ENCODE results near the gene LUZP2.

Gene LUZP2

GRCh38 chr11:24723231-24723630 is 226.4 kb downstream of the LUZP2 start:
- TF ChIP-seq Cebpa-rat (IDR thresholded peaks at IDR 0.05), result no peak
- H3K9me3 ChIP-seq (replicated peaks in 1 of 11), result peaks cover 0 to 4% (median 0%) of the 10 kb centered on the region in 11 experiments; a peak in 1 of 22 replicates
- H3K27ac ChIP-seq, result no peak overlapping the region
- H3K36me3 ChIP-seq, result no peaks in the 10 kb centered on the region
- no peaks in the 10 kb centered on the region for H3K27me3 ChIP-seq
- no peaks in the 10 kb centered on the region for H4K20me1 ChIP-seq
- H3K4me2 ChIP-seq, result no peak overlapping the region
- H3K4me1 ChIP-seq, result no peaks in the 10 kb centered on the region
- H3K9ac ChIP-seq, result no peak overlapping the region
- H3K4me3 ChIP-seq, result no peak overlapping the region

DNA sequence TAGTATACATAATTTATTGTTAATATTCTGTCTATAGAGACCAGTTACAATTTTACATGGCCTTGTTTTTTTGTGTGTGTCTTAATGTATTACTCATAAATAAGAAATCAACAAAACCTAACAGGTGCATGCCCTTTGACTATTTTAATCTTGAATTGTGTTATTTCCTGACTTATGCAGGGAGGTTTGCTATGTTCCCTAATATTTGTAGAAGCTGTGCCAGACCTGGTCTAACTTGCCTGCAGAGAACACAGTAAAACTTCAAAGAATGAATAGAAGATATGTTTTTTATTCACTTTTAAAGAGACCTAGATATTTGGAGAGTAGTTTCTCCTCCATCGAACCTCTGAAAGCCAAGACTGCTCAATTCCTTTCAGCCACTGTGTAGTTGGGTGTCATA is 234.7 kb downstream of the LUZP2 start:
- no peak overlapping the region for H3K4me2 ChIP-seq
- no peaks in the 10 kb centered on the region for H3K36me3 ChIP-seq
- no peaks in the 10 kb centered on the region for H4K20me1 ChIP-seq
- H3K9ac ChIP-seq, result no peak overlapping the region
- no peaks in the 10 kb centered on the region for H3K9me3 ChIP-seq (replicated peaks in 1 of 11)
- H3K27ac ChIP-seq, result no peak overlapping the region
- no peaks in the 10 kb centered on the region for H3K27me3 ChIP-seq
- no peak overlapping the region for H3K4me3 ChIP-seq
- 0 out of 20 replicates have a peak, but pooled peaks cover 0 to 3% (median 0%) of the 10 kb centered on the region in 10 experiments for H3K4me1 ChIP-seq
- no peak for TF ChIP-seq Cebpa-rat (IDR thresholded peaks at IDR 0.05)

- Histone ChIP-seq H3K36me3 (no peaks in the 10 kb centered on the region), H3K4me2 (no peak overlapping the region), H3K4me1 (peaks cover 0 to 11% (median 8%) of the 10 kb centered on the region in 10 experiments; a peak in 13 of 20 replicates), H4K20me1 (no peaks in the 10 kb centered on the region), H3K27me3 (no peaks in the 10 kb centered on the region), H3K4me3 (no peak overlapping the region), H3K9me3 (replicated peaks in 1 of 11) (no peaks in the 10 kb centered on the region), H3K9ac (no peak overlapping the region), H3K27ac (no peak overlapping the region)
- TF ChIP-seq Cebpa-rat (IDR thresholded peaks at IDR 0.05), result no peak
Measured at GRCh38 chr11:24734742-24735237, 237.9 kb downstream of the LUZP2 start.

DNA sequence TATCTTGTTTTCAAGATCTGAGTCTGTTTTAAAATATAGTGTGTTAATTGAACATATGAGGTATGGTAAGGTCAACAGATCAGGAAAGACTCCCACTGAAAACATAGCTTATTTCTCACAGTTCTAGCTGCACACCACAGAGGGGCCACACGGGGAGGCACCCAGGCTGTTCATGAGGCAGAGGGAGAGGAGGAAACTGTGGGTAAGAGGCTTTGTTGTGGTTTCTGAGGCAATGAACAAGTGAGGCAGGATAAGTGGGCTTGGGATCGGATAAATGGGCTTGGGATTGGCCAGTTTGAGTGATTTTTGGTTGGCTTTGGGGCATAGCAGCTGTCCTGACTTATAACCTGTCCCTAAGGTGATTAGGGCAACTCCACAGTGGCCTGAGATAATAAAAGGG is 242.1 kb downstream of the LUZP2 start:
- Histone ChIP-seq H4K20me1 (no peaks in the 10 kb centered on the region), H3K27me3 (no peaks in the 10 kb centered on the region), H3K27ac (no peak overlapping the region), H3K9ac (no peak overlapping the region), H3K4me1 (peaks cover 0 to 11% (median 8%) of the 10 kb centered on the region in 10 experiments; a peak in 13 of 20 replicates), H3K9me3 (replicated peaks in 1 of 11) (no peaks in the 10 kb centered on the region), H3K36me3 (no peaks in the 10 kb centered on the region), H3K4me2 (peak overlapping the region in 8 of 11 experiments; percentile 10 to 56 (median 27); a peak in 13 of 22 replicates), H3K4me3 (no peak overlapping the region)
- TF ChIP-seq Cebpa-rat (IDR thresholded peaks at IDR 0.05), result no peak

GRCh38 chr11:24739637-24740036 is 242.8 kb downstream of the LUZP2 start:
- H3K9ac ChIP-seq, result no peak overlapping the region
- no peaks in the 10 kb centered on the region for H3K36me3 ChIP-seq
- H3K9me3 ChIP-seq (replicated peaks in 1 of 11), result no peaks in the 10 kb centered on the region
- peaks cover 0 to 11% (median 8%) of the 10 kb centered on the region in 10 experiments; a peak in 13 of 20 replicates for H3K4me1 ChIP-seq
- no peak overlapping the region for H3K4me3 ChIP-seq
- H3K27ac ChIP-seq, result no peak overlapping the region
- TF ChIP-seq Cebpa-rat (IDR thresholded peaks at IDR 0.05), result no peak
- H4K20me1 ChIP-seq, result no peaks in the 10 kb centered on the region
- no peak overlapping the region for H3K4me2 ChIP-seq
- no peaks in the 10 kb centered on the region for H3K27me3 ChIP-seq

- Histone ChIP-seq H4K20me1 (no peaks in the 10 kb centered on the region), H3K9me3 (replicated peaks in 1 of 11) (peaks cover 0 to 7% (median 0%) of the 10 kb centered on the region in 11 experiments; a peak in 6 of 22 replicates), H3K9ac (peak overlapping the region in 2 of 11 experiments; percentile 40 to 48; a peak in 1 of 22 replicates), H3K27me3 (no peaks in the 10 kb centered on the region), H3K4me1 (peaks cover 14 to 28% (median 20%) of the 10 kb centered on the region in 10 experiments), H3K27ac (peak overlapping the region in 10 of 11 experiments; percentile 16 to 69 (median 57); a peak in 19 of 22 replicates), H3K4me3 (peak overlapping the region in 5 of 10 experiments; percentile 2 to 28 (median 11); a peak in 3 of 20 replicates), H3K36me3 (no peaks in the 10 kb centered on the region), H3K4me2 (peak overlapping the region; percentile 63 to 87 (median 75))
- no peak for TF ChIP-seq Cebpa-rat (IDR thresholded peaks at IDR 0.05)
Measured at GRCh38 chr11:24747275-24748251, 250.7 kb downstream of the LUZP2 start.

GRCh38 chr11:24748261-24748660 is 251.4 kb downstream of the LUZP2 start:
- H4K20me1 ChIP-seq, result no peaks in the 10 kb centered on the region
- peak overlapping the region; percentile 63 to 87 (median 75) for H3K4me2 ChIP-seq
- H3K4me3 ChIP-seq, result peak overlapping the region in 4 of 10 experiments; percentile 7 to 28 (median 16); a peak in 3 of 20 replicates
- H3K9ac ChIP-seq, result peak overlapping the region in 2 of 11 experiments; percentile 40 to 48; a peak in 1 of 22 replicates
- H3K9me3 ChIP-seq (replicated peaks in 1 of 11), result peaks cover 0 to 7% (median 0%) of the 10 kb centered on the region in 11 experiments; a peak in 6 of 22 replicates
- H3K27me3 ChIP-seq, result no peaks in the 10 kb centered on the region
- peak overlapping the region in 10 of 11 experiments; percentile 16 to 69 (median 57); a peak in 17 of 22 replicates for H3K27ac ChIP-seq
- H3K4me1 ChIP-seq, result peaks cover 14 to 28% (median 20%) of the 10 kb centered on the region in 10 experiments
- TF ChIP-seq Cebpa-rat (IDR thresholded peaks at IDR 0.05), result no peak
- no peaks in the 10 kb centered on the region for H3K36me3 ChIP-seq

- H3K9ac ChIP-seq, result no peak overlapping the region
- no peak overlapping the region for H3K27ac ChIP-seq
- H3K36me3 ChIP-seq, result no peaks in the 10 kb centered on the region
- no peaks in the 10 kb centered on the region for H3K4me1 ChIP-seq
- H3K4me3 ChIP-seq, result no peak overlapping the region
- no peaks in the 10 kb centered on the region for H3K27me3 ChIP-seq
- no peaks in the 10 kb centered on the region for H4K20me1 ChIP-seq
- no peak for TF ChIP-seq Cebpa-rat (IDR thresholded peaks at IDR 0.05)
- peaks cover 0 to 4% (median 0%) of the 10 kb centered on the region in 11 experiments; a peak in 4 of 22 replicates for H3K9me3 ChIP-seq (replicated peaks in 1 of 11)
- no peak overlapping the region for H3K4me2 ChIP-seq
Measured at GRCh38 chr11:24754406-24754805, 257.6 kb downstream of the LUZP2 start.

GRCh38 chr11:24755260-24755839 is 258.5 kb downstream of the LUZP2 start:
- no peak for TF ChIP-seq Cebpa-rat (IDR thresholded peaks at IDR 0.05)
- H4K20me1 ChIP-seq, result no peaks in the 10 kb centered on the region
- H3K4me3 ChIP-seq, result no peak overlapping the region
- no peaks in the 10 kb centered on the region for H3K27me3 ChIP-seq
- H3K4me2 ChIP-seq, result no peak overlapping the region
- H3K27ac ChIP-seq, result no peak overlapping the region
- H3K9ac ChIP-seq, result no peak overlapping the region
- H3K4me1 ChIP-seq, result peaks cover 0 to 6% (median under 1%) of the 10 kb centered on the region in 10 experiments; a peak in 13 of 20 replicates
- H3K36me3 ChIP-seq, result no peaks in the 10 kb centered on the region
- no peaks in the 10 kb centered on the region for H3K9me3 ChIP-seq (replicated peaks in 1 of 11)

Measured in BLaER1 treated with 17β-estradiol and CSF1 and Interleukin-3, amounts not matched to agents 10 nM and 100 nM (cell line).